HG03064 (cell line): ENCODE measurements around the gene CDHR3.
"Not testable (repeated sequence)": the region's sequence is repeated elsewhere in the genome, so short reads cannot be mapped to it uniquely, and the experiment has no call there.

Source experiments
- ATAC-seq: cut with Tn5 transposase; IDR thresholded peaks from one replicate; pipeline ENCODE4 v1.9.1; 2021; ENCODE audit warnings: low read depth; ENCODE audit not compliant: unreplicated experiment

The CDHR3 gene

GRCh38 chr7:105990727-105991453, 27.8 kb downstream of the CDHR3 start:
- no peak for ATAC-seq

- ATAC-seq: no peak
Measured at GRCh38 chr7:105992905-105993304, 29.8 kb downstream of the CDHR3 start.

- no peak for ATAC-seq
Measured at GRCh38 chr7:105996860-105997737, 34.0 kb downstream of the CDHR3 start.

GRCh38 chr7:105999256-105999655, 36.2 kb downstream of the CDHR3 start:
- ATAC-seq: no peak

- no peak for ATAC-seq
Measured at GRCh38 chr7:106001196-106001595, 38.1 kb downstream of the CDHR3 start.

GRCh38 chr7:106001886-106002285, 38.8 kb downstream of the CDHR3 start:
- no peak for ATAC-seq

- ATAC-seq: no peak
Measured at GRCh38 chr7:106003525-106004064, 40.5 kb downstream of the CDHR3 start.

- ATAC-seq: no peak
Measured at GRCh38 chr7:106006906-106007305, 43.8 kb downstream of the CDHR3 start.

- not testable (repeated sequence) for ATAC-seq
Measured at GRCh38 chr7:106007796-106008195, 44.7 kb downstream of the CDHR3 start.

- no peak for ATAC-seq
Measured at GRCh38 chr7:106009503-106010226, 46.6 kb downstream of the CDHR3 start.

- ATAC-seq: no peak
Measured at GRCh38 chr7:106010331-106010730, 47.3 kb downstream of the CDHR3 start.

- ATAC-seq: no peak
Measured at GRCh38 chr7:106010866-106011265, 47.8 kb downstream of the CDHR3 start.

- ATAC-seq: no peak
Measured at GRCh38 chr7:106012184-106012583, 49.1 kb downstream of the CDHR3 start.

- no peak for ATAC-seq
Measured at GRCh38 chr7:106012935-106013439, 49.9 kb downstream of the CDHR3 start.

- no peak for ATAC-seq
Measured at GRCh38 chr7:106015381-106016218, 52.5 kb downstream of the CDHR3 start.

- no peak for ATAC-seq
Measured at GRCh38 chr7:106016331-106016730, 53.3 kb downstream of the CDHR3 start.

- ATAC-seq: no peak
Measured at GRCh38 chr7:106017657-106018056, 54.6 kb downstream of the CDHR3 start.

GRCh38 chr7:106018566-106019469, 55.8 kb downstream of the CDHR3 start:
- no peak for ATAC-seq

GRCh38 chr7:106019470-106019820, 56.4 kb downstream of the CDHR3 start:
- no peak for ATAC-seq
